Measurements from ENCODE around the gene MAGI2.
"Not testable (repeated sequence)": the region's sequence is repeated elsewhere in the genome, so short reads cannot be mapped to it uniquely, and the experiment has no call there.

MAGI2 gene

GRCh38 chr7:78638364-78638763 lies 815.1 kb downstream of the MAGI2 start:
- FAIRE-seq, result no peak
- no peak for DNase-seq (ENCODE audit: extremely low spot score, insufficient read length, low read depth)

- FAIRE-seq (no peak), DNase-seq (ENCODE audit: extremely low spot score, insufficient read length, low read depth) (no peak)
These were observed 816.7 kb downstream of the MAGI2 start for GRCh38 chr7:78636727-78637126.

- FAIRE-seq, result no peak
These were observed 818.3 kb downstream of the MAGI2 start for GRCh38 chr7:78635026-78635793.

GRCh38 chr7:78634093-78634492 lies 819.4 kb downstream of the MAGI2 start:
- DNase-seq (ENCODE audit: extremely low spot score, insufficient read length, low read depth), result no peak
- no peak for FAIRE-seq

More at GRCh38 chr7:78635026-78635793, 818.3 kb downstream of the MAGI2 start:
- DNase-seq (ENCODE audit: extremely low spot score, insufficient read length, low read depth), result no peak

GRCh38 chr7:78620920-78621319 lies 832.5 kb downstream of the MAGI2 start:
- DNase-seq (ENCODE audit: extremely low spot score, insufficient read length, low read depth), result no peak
- FAIRE-seq, result no peak

- DNase-seq (ENCODE audit: extremely low spot score, insufficient read length, low read depth) (no peak), FAIRE-seq (no peak)
These were observed 836.9 kb downstream of the MAGI2 start for GRCh38 chr7:78616539-78616938.

- FAIRE-seq (no peak), DNase-seq (ENCODE audit: extremely low spot score, insufficient read length, low read depth) (no peak)
These were observed 844.2 kb downstream of the MAGI2 start for GRCh38 chr7:78609281-78609680.

- FAIRE-seq, result no peak
- DNase-seq (ENCODE audit: extremely low spot score, insufficient read length, low read depth), result no peak
These were observed 846.4 kb downstream of the MAGI2 start for GRCh38 chr7:78607099-78607498.

GRCh38 chr7:78605119-78605518 lies 848.3 kb downstream of the MAGI2 start:
- no peak for FAIRE-seq
- no peak for DNase-seq (ENCODE audit: extremely low spot score, insufficient read length, low read depth)

GRCh38 chr7:78601728-78602127 lies 851.7 kb downstream of the MAGI2 start:
- DNase-seq (ENCODE audit: extremely low spot score, insufficient read length, low read depth) (no peak), FAIRE-seq (no peak)

GRCh38 chr7:78594156-78594555 lies 859.3 kb downstream of the MAGI2 start:
- DNase-seq (ENCODE audit: extremely low spot score, insufficient read length, low read depth) (no peak), FAIRE-seq (no peak)

- FAIRE-seq (no peak), DNase-seq (ENCODE audit: extremely low spot score, insufficient read length, low read depth) (no peak)
These were observed 865.1 kb downstream of the MAGI2 start for GRCh38 chr7:78588393-78588792.

- FAIRE-seq, result no peak
- DNase-seq (ENCODE audit: extremely low spot score, insufficient read length, low read depth), result no peak
These were observed 865.9 kb downstream of the MAGI2 start for GRCh38 chr7:78587443-78588044.

GRCh38 chr7:78585980-78586379 lies 867.5 kb downstream of the MAGI2 start:
- DNase-seq (ENCODE audit: extremely low spot score, insufficient read length, low read depth) (no peak), FAIRE-seq (no peak)

- no peak for FAIRE-seq
- no peak for DNase-seq (ENCODE audit: extremely low spot score, insufficient read length, low read depth)
These were observed 874.8 kb downstream of the MAGI2 start for GRCh38 chr7:78578686-78579085.

- not testable (repeated sequence) for FAIRE-seq
These were observed 876.1 kb downstream of the MAGI2 start for GRCh38 chr7:78577174-78577952.

GRCh38 chr7:78576236-78576635 lies 877.2 kb downstream of the MAGI2 start:
- DNase-seq (ENCODE audit: extremely low spot score, insufficient read length, low read depth) (no peak), FAIRE-seq (no peak)

More at GRCh38 chr7:78577174-78577952, 876.1 kb downstream of the MAGI2 start:
- not testable (repeated sequence) for DNase-seq (ENCODE audit: extremely low spot score, insufficient read length, low read depth)

GRCh38 chr7:78571292-78571691 lies 882.2 kb downstream of the MAGI2 start:
- FAIRE-seq (no peak), DNase-seq (ENCODE audit: extremely low spot score, insufficient read length, low read depth) (no peak)

GRCh38 chr7:78568690-78569089 lies 884.8 kb downstream of the MAGI2 start:
- FAIRE-seq, result no peak
- no peak for DNase-seq (ENCODE audit: extremely low spot score, insufficient read length, low read depth)

- FAIRE-seq, result no peak
These were observed 885.6 kb downstream of the MAGI2 start for GRCh38 chr7:78567836-78568235.

GRCh38 chr7:78565784-78566183 lies 887.7 kb downstream of the MAGI2 start:
- no peak for DNase-seq (ENCODE audit: extremely low spot score, insufficient read length, low read depth)
- FAIRE-seq, result no peak

More at GRCh38 chr7:78567836-78568235, 885.6 kb downstream of the MAGI2 start:
- no peak for DNase-seq (ENCODE audit: extremely low spot score, insufficient read length, low read depth)

All from GM18507 (cell line).